Endothelial cell of umbilical vein (primary cell): Measurements from ENCODE around the gene CUX1.
"Not testable (repeated sequence)": the region's sequence is repeated elsewhere in the genome, so short reads cannot be mapped to it uniquely, and the experiment has no call there.

Source experiments
- CTCF ChIP-seq, 2 donors: IDR thresholded peaks; 1 replicate in 1 of 2; 2 replicates in 1 of 2; pipeline ENCODE4 v1.5.1; 2011; ENCODE audit warnings: low read length in 2 of 2, mild to moderate bottlenecking in 2 of 2, moderate library complexity in 2 of 2, control low read depth in 1 of 2, inconsistent platforms in 1 of 2, low read depth in 1 of 2; ENCODE audit not compliant: insufficient read depth in 1 of 2; ENCODE audit errors: extremely low read depth in 1 of 2
- EZH2 ChIP-seq: IDR thresholded peaks from 2 replicates; pipeline ENCODE4 v1.6.1; 2012; ENCODE audit warnings: borderline replicate concordance, low read depth, mild to moderate bottlenecking, moderate library complexity, low read length, inconsistent platforms; ENCODE audit not compliant: severe bottlenecking
- GATA2 ChIP-seq: IDR thresholded peaks from 2 replicates; pipeline ENCODE4 v1.7.0; 2011; ENCODE audit warnings: low read depth, mild to moderate bottlenecking, moderate library complexity, mixed read lengths, low read length; ENCODE audit not compliant: insufficient read length, insufficient read depth
- JUN ChIP-seq: IDR thresholded peaks from 2 replicates; pipeline ENCODE4 v1.6.1; 2011; ENCODE audit warnings: borderline replicate concordance, low read depth; ENCODE audit not compliant: insufficient read length, insufficient read depth
- MAX ChIP-seq: IDR thresholded peaks from 2 replicates; pipeline ENCODE4 v1.6.1; 2011; ENCODE audit not compliant: insufficient read depth, insufficient read length
- MYC ChIP-seq: IDR thresholded peaks from one replicate; pipeline ENCODE4 v1.6.1; 2011; ENCODE audit warnings: mild to moderate bottlenecking, low read depth, low read length
- POLR2A ChIP-seq: IDR thresholded peaks from 2 replicates; pipeline ENCODE4 v1.6.1; 2012; ENCODE audit warnings: low read depth, mild to moderate bottlenecking, control low read depth, low read length
- POLR2AphosphoS5 ChIP-seq: IDR thresholded peaks from 2 replicates; pipeline ENCODE4 v1.6.1; 2012; ENCODE audit warnings: low read depth, mild to moderate bottlenecking, control low read depth, low read length, moderate library complexity; ENCODE audit not compliant: insufficient read depth

GRCh38 chr7:101852364-101852763 lies 34.9 kb downstream of the CUX1 start:
- TF ChIP-seq CTCF (IDR thresholded peaks at IDR 0.05; ENCODE audit: extremely low read depth in 1 of 2, insufficient read depth in 1 of 2, low read depth in 1 of 2, low read length in 2 of 2); MYC; POLR2AphosphoS5; EZH2; JUN; MAX; POLR2A; GATA2: not testable (repeated sequence)
